HG03378 (cell line): ENCODE data around the gene NFKBIA.
A peak's percentile ranks its signal among the peaks of the same experiment; 100 is the strongest.
"Not testable (repeated sequence)": the region's sequence is repeated elsewhere in the genome, so short reads cannot be mapped to it uniquely, and the experiment has no call there.

Source experiments
- ATAC-seq: cut with Tn5 transposase; IDR thresholded peaks from one replicate; pipeline ENCODE4 v1.9.1; 2021; ENCODE audit warnings: mild to moderate bottlenecking, moderate library complexity; ENCODE audit not compliant: unreplicated experiment

Gene NFKBIA

GRCh38 chr14:35409595-35409994 lies 5.0 kb upstream of the NFKBIA start:
- no peak for ATAC-seq

GRCh38 chr14:35408026-35408425 lies 3.5 kb upstream of the NFKBIA start:
- ATAC-seq: no peak

- ATAC-seq: no peak
Observed at GRCh38 chr14:35407306-35407630, 2.7 kb upstream of the NFKBIA start.

- ATAC-seq: no peak
Observed at GRCh38 chr14:35406506-35407305, 2.2 kb upstream of the NFKBIA start.

GRCh38 chr14:35406090-35406489 lies 1.5 kb upstream of the NFKBIA start:
- no peak for ATAC-seq

GRCh38 chr14:35405304-35405996 lies 901 bp upstream of the NFKBIA start:
- ATAC-seq: no peak

- peak; percentile 40 for ATAC-seq
Observed at GRCh38 chr14:35403603-35404448, 723 bp downstream of the NFKBIA start.

- ATAC-seq: no peak
Observed at GRCh38 chr14:35403114-35403602, 1.4 kb downstream of the NFKBIA start.

- no peak for ATAC-seq
Observed at GRCh38 chr14:35402323-35403113, 2.0 kb downstream of the NFKBIA start.

GRCh38 chr14:35401422-35402265 lies 2.9 kb downstream of the NFKBIA start:
- ATAC-seq: no peak

GRCh38 chr14:35400648-35401421 lies 3.7 kb downstream of the NFKBIA start:
- ATAC-seq: no peak

GRCh38 chr14:35399083-35399937 lies 5.2 kb downstream of the NFKBIA start:
- ATAC-seq: no peak

GRCh38 chr14:35398071-35398584 lies 6.4 kb downstream of the NFKBIA start:
- ATAC-seq: no peak

GRCh38 chr14:35396610-35397009 lies 7.9 kb downstream of the NFKBIA start:
- ATAC-seq: not testable (repeated sequence)

GRCh38 chr14:35395283-35395682 lies 9.3 kb downstream of the NFKBIA start:
- no peak for ATAC-seq

- no peak for ATAC-seq
Observed at GRCh38 chr14:35394326-35395013, 10.1 kb downstream of the NFKBIA start.

- no peak for ATAC-seq
Observed at GRCh38 chr14:35393826-35394225, 10.7 kb downstream of the NFKBIA start.
